CD4-positive, alpha-beta memory T cell (primary cell): ENCODE measurements around the gene AIFM3. TPM values are rescaled to one million over a fixed set of nuclear protein-coding genes. Genes with fewer than 3 reads are reported as not detected.

ENCODE experiments used
- CTCF ChIA-PET: fragments of 350-600 bp; sonication (Branson Sonifier 250); formaldehyde crosslinking; loops from one replicate; lab custom pipeline; 2021; ENCODE audit warnings: inconsistent platforms; ENCODE audit not compliant: partially characterized antibody; lab: Charles Lee
- POLR2A ChIA-PET: fragments of 350-600 bp; sonication (Branson Sonifier 250); formaldehyde crosslinking; loops from one replicate; lab custom pipeline; 2021; ENCODE audit not compliant: partially characterized antibody; lab: Charles Lee
- DNase-seq, 5 donors: peaks; one replicate each; pipeline versions ENCODE4 v3.0.0 to v3.0.0-alpha.2; 2020 to 2022; ENCODE audit warnings: mixed read lengths in 1 of 5
- H3K27ac ChIP-seq: one replicate; pipeline ENCODE4 v1.7.0; 2013; ENCODE audit warnings: low read depth, low read length
- H3K27me3 ChIP-seq: 2 replicates; pipeline ENCODE4 v1.7.0; 2013; ENCODE audit warnings: mild to moderate bottlenecking, low read length, moderate library complexity; ENCODE audit not compliant: insufficient read depth
- H3K36me3 ChIP-seq: 2 replicates; pipeline ENCODE4 v1.7.0; 2013; ENCODE audit warnings: mild to moderate bottlenecking, low read length, moderate library complexity; ENCODE audit not compliant: insufficient read depth
- H3K4me1 ChIP-seq: 2 replicates; pipeline ENCODE4 v1.7.0; 2013; ENCODE audit warnings: mild to moderate bottlenecking, low read length, moderate library complexity; ENCODE audit not compliant: insufficient read depth
- H3K4me3 ChIP-seq, 2 donors: one replicate each; pipeline ENCODE4 v1.7.0; 2013; ENCODE audit warnings: low read length in 2 of 2, mild to moderate bottlenecking in 1 of 2
- H3K9me3 ChIP-seq, 2 donors: one replicate each; pipeline ENCODE4 v1.7.0; 2013; ENCODE audit warnings: low read length in 2 of 2, control low read depth in 1 of 2; ENCODE audit not compliant: control insufficient read depth in 1 of 2
- H3K27ac Mint-ChIP-seq, 7 donors: one replicate each; pipeline ENCODE4 v1.8.0; 2020 to 2021; ENCODE audit warnings: mixed read lengths in 7 of 7, mild to moderate bottlenecking in 6 of 7, inconsistent platforms in 3 of 7, moderate library complexity in 3 of 7
- H3K27me3 Mint-ChIP-seq, 2 donors: one replicate each; pipeline ENCODE4 v1.8.0; 2020 to 2021; ENCODE audit warnings: mixed read lengths in 2 of 2
- H3K36me3 Mint-ChIP-seq, 2 donors: one replicate each; pipeline ENCODE4 v1.8.0; 2020 to 2021; ENCODE audit warnings: mixed read lengths in 2 of 2, inconsistent platforms in 1 of 2, mild to moderate bottlenecking in 1 of 2
- H3K4me1 Mint-ChIP-seq, 4 donors: one replicate each; pipeline ENCODE4 v1.8.0; 2020 to 2021; ENCODE audit warnings: mixed read lengths in 4 of 4, mild to moderate bottlenecking in 1 of 4
- H3K4me3 Mint-ChIP-seq, 8 donors: one replicate each; pipeline ENCODE4 v1.8.0; 2020 to 2021; ENCODE audit warnings: mixed read lengths in 8 of 8, mild to moderate bottlenecking in 7 of 8, moderate library complexity in 6 of 8, inconsistent platforms in 3 of 8
- H3K9me3 Mint-ChIP-seq, 8 donors: one replicate each; pipeline ENCODE4 v1.8.0; 2020 to 2021; ENCODE audit warnings: mixed read lengths in 8 of 8, mild to moderate bottlenecking in 5 of 8, inconsistent platforms in 3 of 8, moderate library complexity in 1 of 8
- intact Hi-C: fragments of 100-400 bp; cut with micrococcal nuclease; formaldehyde crosslinking; loops from one replicate; pipeline ENCODE4 v1.15.1; 2023
- polyA plus RNA-seq, 2 donors: library from polyadenylated mRNA; unstranded; fragments of 300-500 nt; fragmentation: Illumina TruSeq; gene quantifications; one replicate each; pipeline ENCODE4 v1.2.3, GENCODE V29; 2021
- total RNA-seq, 2 experiments: library from RNA; stranded (reverse); gene quantifications; one replicate each; pipeline ENCODE4 v1.2.3, GENCODE V29; 2021

AIFM3 gene
- total and polyA plus RNA-seq, 4 experiments from 2014 or later, result 0.55 to 1.0 TPM; not detected in 2

DNA sequence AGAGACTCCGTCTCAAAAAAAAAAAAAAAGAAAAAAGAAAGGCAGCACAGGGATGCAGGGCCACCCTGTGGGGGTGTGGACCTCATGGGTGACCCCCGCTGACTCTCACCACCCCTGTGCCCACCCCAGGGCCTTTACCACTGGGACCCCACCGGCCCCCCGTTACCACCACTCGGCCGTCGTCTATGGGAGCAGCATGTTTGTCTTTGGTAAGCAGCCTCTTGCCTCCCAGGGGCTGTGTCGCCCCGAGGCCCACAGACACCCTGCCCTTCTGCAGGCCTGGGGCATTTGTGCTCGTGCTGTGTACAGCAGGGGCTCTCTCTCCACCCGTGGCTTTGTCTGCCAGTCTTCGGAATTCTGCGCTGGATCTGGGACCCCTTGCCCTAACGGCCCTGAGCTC, 20.3 kb downstream of the AIFM3 start:
- CTCF ChIA-PET, result no interaction called here

DNA sequence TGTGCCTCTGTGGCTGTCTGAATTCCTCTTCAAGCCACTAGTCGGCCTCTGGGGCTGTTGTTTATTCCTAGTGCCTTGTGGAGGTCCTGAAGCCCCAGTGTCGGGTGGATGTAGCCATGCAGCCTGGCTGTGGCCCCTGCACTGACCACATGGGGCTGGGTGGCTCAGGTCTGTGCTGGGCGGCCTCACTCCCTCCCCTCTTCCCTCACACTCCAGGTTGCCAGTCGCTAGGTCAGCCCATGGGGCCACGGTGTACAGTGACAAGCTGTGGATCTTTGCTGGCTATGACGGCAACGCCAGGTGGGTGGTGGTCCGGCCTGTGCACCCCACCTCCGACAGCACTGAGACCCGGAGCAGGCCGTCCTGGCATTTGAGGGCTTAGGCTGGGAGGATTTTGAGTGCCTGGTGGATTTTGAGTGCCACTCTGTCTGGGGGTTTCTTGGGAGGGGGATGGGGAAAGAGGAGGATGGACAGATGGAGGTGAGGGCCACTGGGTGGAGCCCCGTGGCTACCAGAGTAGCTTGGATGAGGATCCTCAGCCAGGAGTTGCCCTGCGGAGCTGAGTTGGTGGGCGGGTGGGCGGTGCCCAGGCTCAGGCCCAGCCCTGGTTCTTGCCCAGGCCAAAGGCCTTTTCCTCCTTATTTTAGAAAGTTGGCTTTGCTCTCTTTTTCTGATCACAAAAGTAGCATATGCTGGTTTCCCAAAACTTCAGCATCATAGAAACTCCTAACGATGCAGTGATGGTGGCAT, 21.7 kb downstream of the AIFM3 start:
- Histone ChIP-seq H3K4me3 (no peak overlapping the region), H3K36me3 (peaks cover 24% of the 10 kb centered on the region), H3K4me1 (no peaks in the 10 kb centered on the region), H3K27me3 (no peaks in the 10 kb centered on the region), H3K9me3 (no peaks in the 10 kb centered on the region), H3K27ac (no peak overlapping the region)
- Mint-ChIP-seq H3K27me3 (no peaks in the 10 kb centered on the region), H3K27ac (no peak overlapping the region), H3K36me3 (peaks cover 7 to 32% of the 10 kb centered on the region in 2 donors), H3K4me1 (peaks cover 5 to 14% (median 9%) of the 10 kb centered on the region in 4 donors), H3K9me3 (no peaks in the 10 kb centered on the region), H3K4me3 (no peak overlapping the region)
- ChIA-PET CTCF (no interaction called here), POLR2A (no interaction called here)
- intact Hi-C loops, result no loop called here
- no peak for DNase-seq

More for the DNA sequence above, 20.3 kb downstream of the AIFM3 start:
- POLR2A ChIA-PET, result interaction anchor here (2.0 kb wide), 1 partner anchor 13 kb away, joined by 7 read pairs; no protein-coding TSS in a partner anchor
- Mint-ChIP-seq H3K9me3 (no peaks in the 10 kb centered on the region), H3K4me3 (no peak overlapping the region), H3K27me3 (no peaks in the 10 kb centered on the region), H3K27ac (no peak overlapping the region), H3K36me3 (peaks cover 7 to 30% of the 10 kb centered on the region in 2 donors), H3K4me1 (peaks cover 16 to 23% (median 16%) of the 10 kb centered on the region in 4 donors)
- Histone ChIP-seq H3K36me3 (peaks cover 19% of the 10 kb centered on the region), H3K4me1 (peaks cover 8% of the 10 kb centered on the region), H3K9me3 (no peaks in the 10 kb centered on the region), H3K27ac (no peak overlapping the region), H3K4me3 (no peak overlapping the region), H3K27me3 (no peaks in the 10 kb centered on the region)
- no peak for DNase-seq
- intact Hi-C loops, result no loop called here

GRCh38 chr22:20989323-20990138, 22.5 kb downstream of the AIFM3 start:
- no peaks in the 10 kb centered on the region for H3K27me3 Mint-ChIP-seq
- Histone ChIP-seq H3K4me3 (no peak overlapping the region), H3K9me3 (no peaks in the 10 kb centered on the region), H3K27ac (no peak overlapping the region), H3K4me1 (no peaks in the 10 kb centered on the region), H3K27me3 (no peaks in the 10 kb centered on the region), H3K36me3 (peaks cover 24% of the 10 kb centered on the region)
- peak overlapping the region in 1 of 7 donors; percentile 43 for H3K27ac Mint-ChIP-seq
- peaks cover 0 to 8% (median 5%) of the 10 kb centered on the region in 4 donors for H3K4me1 Mint-ChIP-seq
- DNase-seq, result no peak
- H3K36me3 Mint-ChIP-seq, result peaks cover 7 to 28% of the 10 kb centered on the region in 2 donors
- ChIA-PET POLR2A (interaction anchor here (0.8 to 2.0 kb wide), 2 partner anchors 10 to 11 kb away, joined by 3 to 13 read pairs; no protein-coding TSS in a partner anchor), CTCF (no interaction called here)
- intact Hi-C loops, result no loop called here
- H3K9me3 Mint-ChIP-seq, result no peaks in the 10 kb centered on the region
- H3K4me3 Mint-ChIP-seq, result no peak overlapping the region

GRCh38 chr22:20990184-20991180, 23.4 kb downstream of the AIFM3 start:
- intact Hi-C loops, result no loop called here

DNA sequence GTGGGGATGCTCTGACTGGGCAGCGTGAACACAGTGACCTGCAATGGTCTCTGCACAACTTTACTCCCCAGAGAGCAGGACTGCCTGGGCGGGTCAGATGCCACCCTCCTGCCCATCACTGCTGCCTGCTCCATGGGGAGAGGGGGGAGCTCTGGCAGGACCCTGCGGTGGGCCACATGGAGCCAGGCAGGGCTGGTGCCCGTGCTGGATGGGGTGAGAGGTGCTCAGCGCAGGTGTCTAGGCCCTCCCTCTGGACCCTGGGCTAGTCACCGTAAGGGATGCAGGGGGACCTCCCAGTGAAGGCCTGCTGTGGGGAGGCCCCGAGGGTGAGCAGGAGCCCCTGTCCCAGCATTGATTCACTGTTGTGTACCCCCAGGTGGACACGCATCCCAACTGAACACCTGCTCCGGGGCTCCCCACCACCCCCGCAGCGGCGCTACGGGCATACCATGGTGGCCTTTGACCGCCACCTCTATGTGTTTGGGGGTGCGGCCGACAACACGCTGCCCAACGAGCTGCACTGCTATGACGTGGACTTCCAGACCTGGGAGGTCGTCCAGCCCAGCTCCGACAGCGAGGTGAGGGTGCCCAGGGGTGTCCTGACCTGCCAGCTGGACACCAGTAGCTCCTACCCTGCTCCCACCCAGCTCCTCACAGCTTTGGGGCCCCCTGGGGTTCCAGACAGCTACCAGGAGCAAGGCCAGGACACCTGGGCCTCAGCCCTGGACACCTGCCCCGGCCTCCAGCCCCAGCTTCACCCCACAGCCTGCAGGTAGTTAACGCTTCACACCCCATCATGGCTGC, 24.4 kb downstream of the AIFM3 start:
- Histone ChIP-seq H3K4me3 (no peak overlapping the region), H3K9me3 (no peaks in the 10 kb centered on the region), H3K4me1 (no peaks in the 10 kb centered on the region), H3K27ac (no peak overlapping the region), H3K36me3 (peaks cover 16% of the 10 kb centered on the region), H3K27me3 (no peaks in the 10 kb centered on the region)
- no peak for DNase-seq
- CTCF ChIA-PET, result no interaction called here
- intact Hi-C loops, result no loop called here
- Mint-ChIP-seq H3K9me3 (no peaks in the 10 kb centered on the region), H3K27me3 (no peaks in the 10 kb centered on the region), H3K4me1 (peaks cover 2 to 8% (median 4%) of the 10 kb centered on the region in 4 donors), H3K27ac (peak overlapping the region in 1 of 7 donors; percentile 9), H3K36me3 (peaks cover 3 to 34% of the 10 kb centered on the region in 2 donors), H3K4me3 (no peak overlapping the region)
- POLR2A ChIA-PET, result interaction anchor here (1.2 to 2.0 kb wide), 2 partner anchors 9 to 10 kb away, joined by 5 to 13 read pairs; partner anchors contain the start of gene LZTR1

More at GRCh38 chr22:20990184-20991180, 23.4 kb downstream of the AIFM3 start:
- Histone ChIP-seq H3K9me3 (no peaks in the 10 kb centered on the region), H3K4me3 (no peak overlapping the region), H3K27ac (no peak overlapping the region), H3K36me3 (peaks cover 21% of the 10 kb centered on the region), H3K27me3 (no peaks in the 10 kb centered on the region), H3K4me1 (no peaks in the 10 kb centered on the region)
- Mint-ChIP-seq H3K36me3 (peaks cover 7 to 31% of the 10 kb centered on the region in 2 donors), H3K4me3 (no peak overlapping the region), H3K4me1 (peaks cover 0 to 8% (median 5%) of the 10 kb centered on the region in 4 donors), H3K27me3 (no peaks in the 10 kb centered on the region), H3K9me3 (no peaks in the 10 kb centered on the region), H3K27ac (peak overlapping the region in 3 of 7 donors; percentile 9 to 43 (median 30))
- DNase-seq, result no peak
- ChIA-PET POLR2A (interaction anchor here (0.8 to 2.0 kb wide), 3 partner anchors 9 to 11 kb away, joined by 3 to 13 read pairs (median 5); partner anchors contain the start of gene LZTR1), CTCF (no interaction called here)

GRCh38 chr22:20992056-20992442, 25.0 kb downstream of the AIFM3 start:
- H3K4me1 ChIP-seq, result no peaks in the 10 kb centered on the region
- POLR2A ChIA-PET, result interaction anchor here (1.4 kb wide), 1 partner anchor 10 kb away, joined by 4 read pairs; the partner anchor contains the start of gene LZTR1
- no peaks in the 10 kb centered on the region for H3K27me3 Mint-ChIP-seq
- H3K4me1 Mint-ChIP-seq, result peaks cover 2 to 8% (median 4%) of the 10 kb centered on the region in 4 donors
- no peak overlapping the region for H3K27ac ChIP-seq
- no peaks in the 10 kb centered on the region for H3K9me3 Mint-ChIP-seq
- CTCF ChIA-PET, result no interaction called here
- no peak overlapping the region for H3K4me3 ChIP-seq
- H3K27me3 ChIP-seq, result no peaks in the 10 kb centered on the region
- no peak for DNase-seq
- H3K4me3 Mint-ChIP-seq, result no peak overlapping the region
- H3K9me3 ChIP-seq, result no peaks in the 10 kb centered on the region
- intact Hi-C loops, result no loop called here
- peaks cover 16% of the 10 kb centered on the region for H3K36me3 ChIP-seq
- H3K27ac Mint-ChIP-seq, result peak overlapping the region in 1 of 7 donors; percentile 36
- H3K36me3 Mint-ChIP-seq, result peaks cover 0 to 32% of the 10 kb centered on the region in 2 donors
